ENCODE measurements around the gene INSYN2B. TPM values are rescaled to one million over a fixed set of nuclear protein-coding genes. Genes with fewer than 3 reads are reported as not detected.

Gene INSYN2B
- polyA plus RNA-seq, 3 donors from 2014 or later, result 0.40 TPM; not detected in 2

DNA sequence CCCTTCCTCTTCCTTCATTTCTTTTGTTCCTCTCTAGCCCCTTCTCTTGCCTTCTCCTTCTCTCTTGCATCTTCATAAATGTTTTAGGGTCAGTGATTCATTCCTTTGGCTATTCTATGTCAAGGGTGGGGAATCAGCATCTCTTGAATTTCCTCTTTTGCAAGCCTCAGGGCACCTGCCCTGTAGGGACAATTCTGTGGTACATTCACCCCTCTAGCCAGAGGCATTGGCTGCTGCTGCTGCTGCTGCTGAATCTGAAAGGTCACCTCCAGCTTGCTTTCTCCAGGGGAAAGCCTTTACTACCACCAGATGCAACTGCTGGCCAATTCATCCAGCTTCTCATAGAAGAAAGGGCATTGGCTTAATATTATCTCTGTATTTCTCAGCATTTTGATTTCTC is 87.3 kb downstream of the INSYN2B start:
- Mint-ChIP-seq H3K4me1 (peaks cover 8 to 48% of the 10 kb centered on the region in 2 donors), H3K4me3 (no peak overlapping the region), H3K27ac (peak overlapping the region; percentile 1 to 61 (median 28)), H3K9me3 (no peaks in the 10 kb centered on the region), H3K36me3 (peaks cover 0 to 5% (median 0%) of the 10 kb centered on the region in 3 donors), H3K27me3 (ENCODE audit: low read depth in 3 of 3) (peaks cover under 1 to 4% (median 2%) of the 10 kb centered on the region in 3 donors)
- DNase-seq, result no peak

DNA sequence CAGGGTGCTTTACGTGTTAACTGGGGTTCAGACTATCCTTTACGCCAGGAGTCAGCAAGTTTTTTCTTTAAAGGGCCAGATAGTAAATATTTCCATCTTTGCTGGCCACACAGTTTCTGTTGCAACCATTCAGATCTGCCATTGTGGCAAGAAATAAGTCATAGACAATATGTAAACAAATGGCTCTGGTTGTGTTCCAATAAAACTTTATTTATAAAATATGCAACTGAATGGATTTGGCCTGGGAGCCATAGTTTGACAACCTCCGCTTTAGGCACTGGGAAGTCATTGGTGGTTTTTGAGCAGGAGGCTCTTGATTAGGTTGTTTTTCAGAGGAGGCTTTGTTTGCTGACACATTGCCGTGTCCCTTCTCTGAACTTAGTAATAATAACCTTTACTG is 90.7 kb downstream of the INSYN2B start:
- no peaks in the 10 kb centered on the region for H3K9me3 Mint-ChIP-seq
- no peak overlapping the region for H3K27ac Mint-ChIP-seq
- H3K4me3 Mint-ChIP-seq, result no peak overlapping the region
- H3K4me1 Mint-ChIP-seq, result peaks cover 6 to 66% of the 10 kb centered on the region in 2 donors
- peaks cover 0 to 4% (median 0%) of the 10 kb centered on the region in 3 donors for H3K27me3 Mint-ChIP-seq (ENCODE audit: low read depth in 3 of 3)
- no peak for DNase-seq
- H3K36me3 Mint-ChIP-seq, result no peaks in the 10 kb centered on the region

DNA sequence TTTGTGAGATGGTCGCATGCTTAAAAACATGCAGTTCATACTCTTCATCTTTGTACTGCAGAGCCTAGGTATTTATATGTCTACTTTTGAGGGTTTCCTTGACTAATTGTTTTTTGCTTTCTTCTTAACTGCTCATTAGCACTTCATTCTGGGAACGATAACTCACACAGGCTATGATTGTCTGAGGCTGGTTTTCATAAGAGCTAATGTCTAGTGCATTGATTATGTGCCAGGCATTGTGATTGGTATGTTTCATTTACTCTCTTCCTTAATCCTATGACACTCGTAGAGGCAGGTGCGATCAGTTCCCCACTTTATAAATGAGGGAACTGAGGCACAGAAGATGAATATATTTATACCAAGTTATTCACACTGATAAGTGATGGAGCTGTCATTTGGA is 93.6 kb downstream of the INSYN2B start:
- Mint-ChIP-seq H3K4me1 (peaks cover 9 to 70% of the 10 kb centered on the region in 2 donors), H3K27ac (peak overlapping the region in 2 of 6 donors; percentile 1 to 27), H3K4me3 (no peak overlapping the region), H3K9me3 (no peaks in the 10 kb centered on the region), H3K36me3 (no peaks in the 10 kb centered on the region), H3K27me3 (ENCODE audit: low read depth in 3 of 3) (peaks cover 0 to 2% (median 0%) of the 10 kb centered on the region in 3 donors)
- DNase-seq, result no peak

DNA sequence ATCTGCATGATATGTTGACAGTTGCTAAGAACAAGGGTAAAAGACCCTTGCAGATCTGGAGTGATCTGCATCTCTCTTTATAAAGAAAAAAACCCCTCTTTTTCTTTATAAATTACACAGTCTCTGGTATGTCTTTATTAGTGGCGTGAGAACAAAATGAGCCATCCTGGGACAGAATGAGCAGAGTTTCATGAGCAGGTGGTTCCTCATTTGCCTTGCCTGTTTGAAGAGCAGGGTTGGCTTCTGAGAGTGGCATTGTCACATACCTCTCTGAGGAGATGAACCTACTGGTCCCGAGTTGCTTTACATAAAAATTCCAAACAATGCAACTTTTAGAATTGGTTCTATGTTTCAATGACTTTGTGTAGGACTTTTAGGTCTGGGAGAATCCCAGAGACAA is 94.3 kb downstream of the INSYN2B start:
- Mint-ChIP-seq H3K4me3 (no peak overlapping the region), H3K36me3 (no peaks in the 10 kb centered on the region), H3K4me1 (peaks cover 12 to 72% of the 10 kb centered on the region in 2 donors), H3K27me3 (ENCODE audit: low read depth in 3 of 3) (peaks cover 0 to 2% (median 0%) of the 10 kb centered on the region in 3 donors), H3K27ac (no peak overlapping the region), H3K9me3 (no peaks in the 10 kb centered on the region)
- no peak for DNase-seq

DNA sequence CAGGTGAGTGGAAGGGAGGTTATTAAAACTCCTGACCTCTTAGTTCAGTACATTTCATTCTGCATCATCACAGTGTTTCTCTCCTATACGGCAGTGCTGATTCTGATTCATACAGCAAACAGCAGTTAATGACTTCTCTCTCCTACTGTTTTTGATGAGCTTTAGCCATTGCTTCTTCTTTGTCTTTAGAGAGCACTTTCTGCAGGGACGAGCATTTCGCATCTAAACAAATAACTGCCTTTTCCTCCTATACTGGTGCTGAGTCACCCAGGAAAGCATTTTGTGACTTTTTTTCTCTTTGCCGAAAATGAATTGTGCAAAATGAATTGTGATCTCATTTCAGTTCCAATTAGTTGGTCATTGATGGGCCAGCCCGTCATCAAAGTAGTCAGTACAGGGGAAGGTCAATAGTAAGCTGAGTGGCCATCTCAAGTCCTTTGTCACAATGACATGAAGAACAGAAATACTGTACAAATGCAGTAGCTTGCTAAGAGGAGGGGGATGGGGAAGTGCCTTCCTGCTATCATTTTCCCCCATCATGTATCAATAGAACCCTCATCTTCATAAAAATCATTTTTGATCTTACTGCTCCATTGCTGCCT is 98.5 kb downstream of the INSYN2B start:
- peaks cover 0 to 2% (median 0%) of the 10 kb centered on the region in 3 donors for H3K27me3 Mint-ChIP-seq (ENCODE audit: low read depth in 3 of 3)
- H3K4me3 Mint-ChIP-seq, result no peak overlapping the region
- H3K36me3 Mint-ChIP-seq, result peaks cover 0 to 4% (median 0%) of the 10 kb centered on the region in 3 donors
- H3K9me3 Mint-ChIP-seq, result no peaks in the 10 kb centered on the region
- H3K27ac Mint-ChIP-seq, result no peak overlapping the region
- H3K4me1 Mint-ChIP-seq, result peaks cover 38 to 86% of the 10 kb centered on the region in 2 donors
- no peak for DNase-seq

DNA sequence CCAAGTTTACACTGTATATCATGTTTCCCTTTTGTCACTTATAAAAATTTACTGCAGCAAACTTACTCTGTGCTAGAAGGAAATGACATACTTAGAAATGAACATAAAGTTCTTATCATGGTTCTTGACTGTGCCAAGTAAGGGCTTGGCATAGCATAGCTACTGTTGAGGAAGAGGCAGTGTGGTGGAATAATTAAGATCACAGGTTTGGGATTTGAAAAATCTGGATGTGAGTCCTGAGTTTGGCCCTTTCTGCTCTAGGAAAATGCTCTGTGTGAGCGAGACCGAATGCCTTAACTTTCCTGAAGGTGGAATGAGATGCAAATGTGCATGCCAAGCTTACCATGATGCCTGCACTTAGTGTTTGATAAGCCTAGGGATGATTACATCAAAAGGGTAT is 99.5 kb downstream of the INSYN2B start:
- Mint-ChIP-seq H3K27ac (peak overlapping the region in 1 of 6 donors; percentile 49), H3K9me3 (no peaks in the 10 kb centered on the region), H3K4me1 (peaks cover 40 to 86% of the 10 kb centered on the region in 2 donors), H3K27me3 (ENCODE audit: low read depth in 3 of 3) (peaks cover 0 to 2% (median 0%) of the 10 kb centered on the region in 3 donors), H3K4me3 (no peak overlapping the region), H3K36me3 (peaks cover 0 to 4% (median 0%) of the 10 kb centered on the region in 3 donors)
- no peak for DNase-seq

DNA sequence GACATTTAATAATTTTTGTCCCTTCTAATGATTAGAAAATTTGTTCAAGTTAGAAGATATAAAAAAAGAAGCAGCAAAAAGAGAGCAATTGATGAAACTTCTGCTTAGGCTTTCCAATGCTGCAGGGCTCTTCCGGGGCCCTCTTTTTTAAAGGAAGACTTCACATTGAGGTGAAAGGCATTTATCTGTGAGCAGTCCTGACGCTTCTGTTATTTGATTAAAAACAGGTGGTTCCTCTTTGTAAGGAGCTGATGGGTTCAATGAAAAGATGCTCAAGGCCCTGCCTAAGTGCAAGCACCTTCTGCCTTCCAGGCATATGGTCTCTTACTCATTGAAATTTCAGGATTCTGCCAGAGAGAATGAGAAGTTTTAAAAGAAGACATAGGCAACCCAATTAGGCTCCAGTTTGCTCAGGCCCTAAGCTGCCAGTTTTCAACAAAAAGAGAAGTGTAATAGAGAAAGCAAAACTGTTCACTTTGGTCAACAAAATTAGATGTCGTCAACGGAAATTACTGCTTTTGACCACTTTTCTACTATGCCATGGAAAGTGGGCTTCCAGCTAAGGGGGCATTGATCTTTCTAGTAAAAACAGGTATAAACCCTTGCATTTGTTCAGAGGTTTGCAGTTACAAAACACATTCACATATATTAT is 100.2 kb downstream of the INSYN2B start:
- peaks cover 0 to 2% (median 0%) of the 10 kb centered on the region in 3 donors for H3K27me3 Mint-ChIP-seq (ENCODE audit: low read depth in 3 of 3)
- H3K36me3 Mint-ChIP-seq, result peaks cover 0 to 4% (median 0%) of the 10 kb centered on the region in 3 donors
- no peaks in the 10 kb centered on the region for H3K9me3 Mint-ChIP-seq
- DNase-seq, result no peak
- H3K27ac Mint-ChIP-seq, result peak overlapping the region in 3 of 6 donors; percentile 42 to 60 (median 49)
- peaks cover 40 to 85% of the 10 kb centered on the region in 2 donors for H3K4me1 Mint-ChIP-seq
- H3K4me3 Mint-ChIP-seq, result no peak overlapping the region

DNA sequence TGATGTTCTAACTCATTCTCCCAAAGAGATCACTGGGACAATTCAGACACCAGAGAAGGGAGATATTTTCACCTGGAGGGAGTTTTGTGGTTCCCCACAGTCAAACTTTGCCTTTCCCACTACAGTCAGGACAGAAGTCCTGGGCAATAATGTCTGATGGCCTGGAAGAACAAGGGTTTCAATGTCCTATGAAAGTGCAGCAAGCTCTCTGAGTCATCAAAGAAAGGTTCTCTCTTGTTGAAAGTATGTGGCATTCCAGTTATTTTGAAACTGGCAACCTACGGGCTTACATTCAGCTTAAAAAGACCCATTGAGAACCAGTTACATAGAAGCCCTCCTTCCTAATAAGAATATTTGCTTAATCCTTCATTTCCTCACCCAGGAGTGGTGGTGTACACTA is 103.9 kb downstream of the INSYN2B start:
- H3K27me3 Mint-ChIP-seq (ENCODE audit: low read depth in 3 of 3), result peaks cover 0 to 2% (median 0%) of the 10 kb centered on the region in 3 donors
- peaks cover 0 to 14% (median 6%) of the 10 kb centered on the region in 3 donors for H3K36me3 Mint-ChIP-seq
- H3K9me3 Mint-ChIP-seq, result no peaks in the 10 kb centered on the region
- no peak overlapping the region for H3K4me3 Mint-ChIP-seq
- DNase-seq, result no peak
- peaks cover 35 to 68% of the 10 kb centered on the region in 2 donors for H3K4me1 Mint-ChIP-seq
- no peak overlapping the region for H3K27ac Mint-ChIP-seq

DNA sequence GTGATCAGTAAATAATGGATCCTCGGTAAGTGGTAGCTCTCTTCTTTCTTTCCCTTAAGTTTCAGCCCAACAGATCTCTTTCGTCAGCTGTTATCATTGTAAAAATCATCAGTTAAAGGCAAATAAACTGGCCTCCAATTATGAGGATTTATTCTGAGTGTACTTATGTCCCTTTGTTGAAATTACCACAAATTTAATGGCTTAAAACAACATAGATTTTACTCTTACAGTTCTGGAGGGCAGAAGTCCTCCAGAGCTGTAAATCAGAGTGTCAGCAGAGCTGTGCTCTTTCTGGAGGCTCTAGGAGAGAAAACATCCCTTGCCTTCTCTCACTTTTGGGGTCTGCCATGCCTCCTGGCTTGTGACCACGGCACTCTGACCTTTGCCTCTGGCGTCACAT is 104.6 kb downstream of the INSYN2B start:
- H3K27me3 Mint-ChIP-seq (ENCODE audit: low read depth in 3 of 3), result peaks cover 0 to 2% (median 0%) of the 10 kb centered on the region in 3 donors
- no peak overlapping the region for H3K27ac Mint-ChIP-seq
- no peak overlapping the region for H3K4me3 Mint-ChIP-seq
- no peaks in the 10 kb centered on the region for H3K9me3 Mint-ChIP-seq
- peaks cover 0 to 14% (median 6%) of the 10 kb centered on the region in 3 donors for H3K36me3 Mint-ChIP-seq
- H3K4me1 Mint-ChIP-seq, result peaks cover 34 to 62% of the 10 kb centered on the region in 2 donors
- DNase-seq, result no peak

DNA sequence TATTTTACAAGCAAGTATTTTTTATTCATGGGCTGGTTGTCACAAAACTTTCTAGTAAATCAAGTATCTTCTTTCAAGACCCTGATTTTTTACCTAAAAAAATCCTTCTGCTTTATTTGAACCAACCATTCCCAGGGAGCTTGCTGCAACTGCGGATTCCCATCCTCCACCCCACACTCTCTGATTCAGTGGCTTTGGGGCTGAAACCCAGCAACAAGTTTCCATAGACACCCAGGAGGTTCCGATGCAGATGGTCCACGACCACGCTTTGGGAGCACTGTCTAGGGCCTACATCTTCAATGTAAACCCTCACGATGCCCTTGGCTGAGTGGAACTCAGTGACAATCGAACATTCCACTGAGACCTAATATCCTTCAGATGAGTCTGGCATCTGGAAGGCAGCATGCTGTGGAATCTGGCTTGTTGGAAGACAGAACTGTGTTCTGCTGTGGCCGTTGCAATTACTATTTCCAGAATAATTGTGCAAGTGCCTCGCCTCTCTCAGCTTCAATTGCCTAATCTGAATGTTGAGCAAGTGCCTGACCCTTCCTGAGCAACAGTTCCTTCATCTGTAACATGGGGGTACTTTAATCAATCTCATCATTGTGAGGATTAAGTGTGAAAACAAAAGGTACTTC is 105.1 kb downstream of the INSYN2B start:
- H3K27me3 Mint-ChIP-seq (ENCODE audit: low read depth in 3 of 3), result peaks cover 0 to 2% (median 0%) of the 10 kb centered on the region in 3 donors
- H3K27ac Mint-ChIP-seq, result no peak overlapping the region
- peaks cover 31 to 57% of the 10 kb centered on the region in 2 donors for H3K4me1 Mint-ChIP-seq

DNA sequence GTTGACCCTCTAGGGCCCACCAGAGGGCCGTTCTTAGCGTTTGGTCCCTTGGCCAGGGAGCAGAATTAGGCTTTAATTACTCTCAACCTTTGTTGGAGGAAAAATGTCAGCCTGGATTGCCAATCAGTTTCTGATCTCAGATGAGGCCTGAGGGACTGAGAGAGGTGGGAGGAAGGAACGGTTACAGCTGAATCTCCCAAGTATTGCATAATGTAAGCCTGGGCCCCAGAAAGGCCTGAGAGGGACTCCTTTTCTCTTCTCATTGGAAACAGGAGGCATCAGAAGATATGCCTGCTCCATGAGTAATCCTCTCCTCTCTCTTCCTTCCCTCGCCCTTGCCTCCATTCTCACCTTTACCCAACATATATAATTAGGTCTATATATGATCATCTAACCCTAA is 105.7 kb downstream of the INSYN2B start:
- Mint-ChIP-seq H3K27ac (no peak overlapping the region), H3K4me3 (no peak overlapping the region), H3K36me3 (peaks cover 0 to 18% (median 6%) of the 10 kb centered on the region in 3 donors), H3K9me3 (no peaks in the 10 kb centered on the region), H3K27me3 (ENCODE audit: low read depth in 3 of 3) (peaks cover 0 to 2% (median 0%) of the 10 kb centered on the region in 3 donors), H3K4me1 (peaks cover 28 to 51% of the 10 kb centered on the region in 2 donors)
- no peak for DNase-seq

More for the DNA sequence above, 105.1 kb downstream of the INSYN2B start:
- H3K9me3 Mint-ChIP-seq, result no peaks in the 10 kb centered on the region
- no peak overlapping the region for H3K4me3 Mint-ChIP-seq
- DNase-seq, result no peak
- peaks cover 0 to 14% (median 6%) of the 10 kb centered on the region in 3 donors for H3K36me3 Mint-ChIP-seq

DNA sequence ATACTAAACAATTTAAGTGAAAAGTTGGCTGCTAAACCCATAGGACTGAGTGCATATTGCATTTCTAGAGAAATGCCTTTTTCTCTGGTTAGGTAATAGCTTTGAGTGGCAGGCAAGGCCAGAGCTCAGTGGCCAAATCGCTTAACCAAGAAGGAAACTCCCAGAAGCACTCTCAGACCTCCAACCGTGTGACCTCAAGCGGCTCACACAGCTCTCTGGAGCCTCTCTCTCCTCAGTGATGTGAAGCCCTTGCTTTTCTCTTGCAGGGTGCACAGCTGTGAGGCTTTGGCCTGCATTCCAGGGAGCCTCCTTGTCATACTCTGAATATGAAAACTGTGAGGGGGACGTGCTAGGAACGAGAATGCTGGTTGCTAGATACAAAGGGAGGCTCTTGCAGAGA is 106.7 kb downstream of the INSYN2B start:
- no peaks in the 10 kb centered on the region for H3K27me3 Mint-ChIP-seq (ENCODE audit: low read depth in 3 of 3)
- no peaks in the 10 kb centered on the region for H3K9me3 Mint-ChIP-seq
- DNase-seq, result no peak
- peaks cover 20 to 47% of the 10 kb centered on the region in 2 donors for H3K4me1 Mint-ChIP-seq
- no peak overlapping the region for H3K27ac Mint-ChIP-seq
- H3K36me3 Mint-ChIP-seq, result peaks cover 7 to 14% (median 11%) of the 10 kb centered on the region in 3 donors
- no peak overlapping the region for H3K4me3 Mint-ChIP-seq

DNA sequence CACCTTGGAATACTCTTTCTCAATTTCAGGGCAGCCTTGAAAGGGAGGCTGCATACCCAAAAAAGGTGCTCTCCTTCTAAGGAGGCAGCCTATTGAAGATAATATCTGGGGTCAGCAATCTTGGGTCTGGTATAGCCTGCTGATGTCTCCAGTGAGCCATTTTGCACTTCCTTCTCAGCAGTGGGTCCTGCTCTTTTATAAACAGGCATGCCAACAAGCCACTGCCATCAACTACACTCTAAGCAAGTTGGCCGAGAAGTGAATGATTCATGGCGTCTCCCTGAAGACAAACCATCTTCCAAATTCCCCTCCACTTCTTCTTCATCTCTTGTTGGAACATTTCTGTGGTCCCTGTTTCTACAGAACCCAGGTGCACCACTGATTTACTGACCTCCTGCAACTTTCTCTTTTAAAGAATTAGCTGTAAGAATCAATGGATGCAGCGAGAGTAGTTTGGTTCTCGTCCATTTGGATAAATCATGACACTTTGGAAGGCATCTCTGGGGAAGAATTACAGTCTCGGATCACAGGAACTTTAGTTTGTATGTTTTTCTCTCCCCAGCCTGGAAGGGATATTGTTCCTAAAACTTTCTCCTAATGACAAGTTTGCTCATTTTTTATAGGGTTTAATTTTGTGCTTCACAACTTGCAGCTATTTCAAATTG is 108.3 kb downstream of the INSYN2B start:
- no peaks in the 10 kb centered on the region for H3K27me3 Mint-ChIP-seq (ENCODE audit: low read depth in 3 of 3)
- H3K4me3 Mint-ChIP-seq, result no peak overlapping the region
- H3K4me1 Mint-ChIP-seq, result peaks cover 8 to 46% of the 10 kb centered on the region in 2 donors
- no peak for DNase-seq
- H3K9me3 Mint-ChIP-seq, result no peaks in the 10 kb centered on the region
- H3K36me3 Mint-ChIP-seq, result peaks cover 11 to 14% (median 12%) of the 10 kb centered on the region in 3 donors
- peak overlapping the region in 2 of 6 donors; percentile 9 to 35 for H3K27ac Mint-ChIP-seq
